Regular cardiac myocyte (primary cell): ENCODE data around the gene DEFB127. TPM values are rescaled to one million over a fixed set of nuclear protein-coding genes. Genes with fewer than 3 reads are reported as not detected.

ENCODE experiments used
- total RNA-seq: library from RNA; depleted of rRNA; stranded (reverse); fragments of >200 nt; gene quantifications from 2 replicates; pipeline ENCODE4 v1.2.3, GENCODE V29; 2014

The DEFB127 gene
- total RNA-seq, result not detected in 2 replicates

GRCh38 chr20:157154-157553, at the start of gene DEFB127:
DEFB127 (plus strand) TSS chr20:157454; CDS start chr20:157545, 91 bp downstream.

GRCh38 chr20:142290-142689, 15.0 kb upstream of the DEFB127 start, which contains the start of gene DEFB126:
DEFB126 (plus strand) TSS chr20:142590; CDS start chr20:142629, 39 bp downstream.

GRCh38 chr20:189611-190010, 32.4 kb downstream of the DEFB127 start, which contains the start of gene DEFB128:
DEFB128 (minus strand) TSS chr20:189711; CDS start chr20:189623, 88 bp downstream.

Other genes with a start within 250 kb of the DEFB127 start
- gene DEFB125, start 69.8 kb upstream of the DEFB127 start, total RNA-seq, result not detected in 2 replicates
- not detected in 2 replicates for gene DEFB126, start 14.9 kb upstream of the DEFB127 start, total RNA-seq
- not detected in 2 replicates for gene DEFB128, start 32.3 kb downstream of the DEFB127 start, total RNA-seq
- not detected in 2 replicates for gene DEFB129, start 69.8 kb downstream of the DEFB127 start, total RNA-seq
- gene DEFB132, start 100.3 kb downstream of the DEFB127 start, total RNA-seq, result not detected in 2 replicates
- 1.2 and 2.0 TPM in 2 replicates for gene C20orf96, start 133.3 kb downstream of the DEFB127 start, total RNA-seq
- gene ZCCHC3, start 140.1 kb downstream of the DEFB127 start, total RNA-seq, result 8.5 and 18.0 TPM in 2 replicates
- gene SOX12, start 168.1 kb downstream of the DEFB127 start, total RNA-seq, result 2.8 and 3.6 TPM in 2 replicates
- 23.8 and 31.0 TPM in 2 replicates for gene NRSN2, start 189.7 kb downstream of the DEFB127 start, total RNA-seq
- 16.9 and 41.4 TPM in 2 replicates for gene TRIB3, start 223.3 kb downstream of the DEFB127 start, total RNA-seq